ENCODE results near the gene FDXR. TPM values are rescaled to one million over a fixed set of nuclear protein-coding genes. Genes with fewer than 3 reads are reported as not detected.

The FDXR gene
- total RNA-seq, 2 donors from 2014 or later = 14.3 to 25.7 TPM

GRCh38 chr17:74882517-74883240, 9.9 kb upstream of the FDXR start:
- H3K4me1 ChIP-seq = peaks cover 11% of the 10 kb centered on the region
- H3K27me3 ChIP-seq = no peaks in the 10 kb centered on the region
- no peaks in the 10 kb centered on the region for H3K36me3 ChIP-seq (replicated peaks in 1 of 2; ENCODE audit: insufficient read depth in 1 of 2, low read depth in 2 of 2)
- no peak overlapping the region for H3K4me3 ChIP-seq
- WGBS, 2 donors = 59 to 67% methylated on average over 12 to 19 of the region's 20 CpGs
- no peak overlapping the region for H3K27ac ChIP-seq
- H3K9me3 ChIP-seq = no peaks in the 10 kb centered on the region
- no peak for TF ChIP-seq CTCF (IDR thresholded peaks at IDR 0.05)
- TF ChIP-seq POLR2A (IDR thresholded peaks at IDR 0.05) = no peak
- ATAC-seq (no peak), DNase-seq (no peak)
- intact Hi-C loops (cut with DNase I) = no loop called here

- no peak for ATAC-seq
- no peaks in the 10 kb centered on the region for H3K9me3 ChIP-seq
- H3K27ac ChIP-seq = no peak overlapping the region
- H3K4me3 ChIP-seq = no peak overlapping the region
- no peaks in the 10 kb centered on the region for H3K27me3 ChIP-seq
- WGBS, 2 donors = 82 to 100% methylated on average over 1 to 11 of the region's 11 CpGs
- no peak for DNase-seq
- intact Hi-C loops (cut with DNase I) = no loop called here
- peaks cover 27% of the 10 kb centered on the region for H3K4me1 ChIP-seq
- no peaks in the 10 kb centered on the region for H3K36me3 ChIP-seq (replicated peaks in 1 of 2; ENCODE audit: insufficient read depth in 1 of 2, low read depth in 2 of 2)
- TF ChIP-seq POLR2A (IDR thresholded peaks at IDR 0.05) (no peak), CTCF (IDR thresholded peaks at IDR 0.05) (no peak)
These were observed 8.3 kb upstream of the FDXR start for GRCh38 chr17:74881073-74881472.

GRCh38 chr17:74879308-74879707, 6.5 kb upstream of the FDXR start:
- intact Hi-C loops (cut with DNase I) = no loop called here
- Histone ChIP-seq H3K27ac (no peak overlapping the region), H3K27me3 (no peaks in the 10 kb centered on the region), H3K4me3 (no peak overlapping the region), H3K4me1 (peaks cover 42% of the 10 kb centered on the region), H3K9me3 (no peaks in the 10 kb centered on the region), H3K36me3 (replicated peaks in 1 of 2; ENCODE audit: insufficient read depth in 1 of 2, low read depth in 2 of 2) (no peaks in the 10 kb centered on the region)
- no peak for DNase-seq
- WGBS, 2 donors = 81% methylated on average over 4 to 11 of the region's 16 CpGs
- no peak for TF ChIP-seq POLR2A (IDR thresholded peaks at IDR 0.05)
- TF ChIP-seq CTCF (IDR thresholded peaks at IDR 0.05) = no peak
- no peak for ATAC-seq

GRCh38 chr17:74878658-74879057, 5.9 kb upstream of the FDXR start:
- no peaks in the 10 kb centered on the region for H3K36me3 ChIP-seq (replicated peaks in 1 of 2; ENCODE audit: insufficient read depth in 1 of 2, low read depth in 2 of 2)
- no peak for DNase-seq
- ATAC-seq = no peak
- no peaks in the 10 kb centered on the region for H3K9me3 ChIP-seq
- no peak overlapping the region for H3K27ac ChIP-seq
- WGBS, 2 donors = 85 to 94% methylated on average over 2 of the region's 2 CpGs
- H3K4me3 ChIP-seq = no peak overlapping the region
- intact Hi-C loops (cut with DNase I) = no loop called here
- H3K27me3 ChIP-seq = no peaks in the 10 kb centered on the region
- peaks cover 49% of the 10 kb centered on the region for H3K4me1 ChIP-seq
- TF ChIP-seq CTCF (IDR thresholded peaks at IDR 0.05) = no peak
- TF ChIP-seq POLR2A (IDR thresholded peaks at IDR 0.05) = no peak
